A673 (cell line): Measurements from ENCODE around the gene A4GALT.

Experiments used
- CTCF ChIP-seq: fragments of 300-800, 200-600 bp; sonication (generic); conservative IDR thresholded peaks from 2 replicates; pipeline ENCODE4 v1.5.1; 2017; ENCODE audit warnings: low read depth, mild to moderate bottlenecking, antibody characterized with exemption, low read length, moderate library complexity, mixed read lengths
- EZH2 ChIP-seq: fragments of 200-600 bp; sonication (generic); IDR thresholded peaks from 2 replicates; pipeline ENCODE4 v1.6.1; 2017; ENCODE audit warnings: borderline replicate concordance, low read depth, mild to moderate bottlenecking, mixed read lengths, antibody characterized with exemption, low read length; ENCODE audit not compliant: poor library complexity, severe bottlenecking

DNA sequence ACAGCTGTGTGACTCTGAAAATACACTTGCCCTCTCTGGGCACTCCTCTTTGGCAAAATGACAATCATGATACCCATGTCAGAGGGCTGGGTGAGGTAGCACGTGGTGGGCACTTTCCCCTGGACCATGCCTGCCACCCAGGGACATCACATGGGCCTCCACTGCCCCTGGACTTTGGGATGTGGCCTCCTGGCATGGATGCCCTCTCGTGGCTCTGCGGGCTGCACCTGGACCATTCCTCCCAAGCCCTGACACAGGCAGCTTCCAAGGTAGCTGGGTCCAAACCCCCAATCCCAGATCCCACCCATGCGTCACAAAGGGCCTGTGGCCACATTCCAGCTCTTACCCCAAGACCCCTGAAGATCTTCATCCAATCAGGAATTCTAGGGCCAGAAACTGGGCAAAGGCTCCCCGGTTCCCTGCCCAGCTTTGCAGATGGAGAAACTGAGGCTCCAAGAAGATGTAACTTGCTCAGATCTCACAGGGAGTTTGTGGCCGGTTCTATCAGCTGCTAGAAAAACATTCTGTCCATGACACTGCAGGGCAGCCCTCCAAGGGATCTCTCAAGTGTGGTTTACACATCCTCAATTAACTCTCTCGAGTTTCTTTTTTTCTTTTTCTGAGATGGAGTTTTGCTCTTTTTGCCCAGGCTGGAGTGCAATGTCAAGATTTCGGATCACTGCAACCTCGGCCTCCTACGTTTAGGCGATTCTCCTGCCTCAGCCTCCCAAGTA, 36.0 kb downstream of the A4GALT start:
- TF ChIP-seq EZH2 (no peak), CTCF (no peak)
